Common myeloid progenitor, CD34-positive (primary cell): Measurements from ENCODE around the gene ADGRF4.

Experiments
- CTCF ChIA-PET: fragments of 350-600 bp; sonication (Branson Sonifier 250); formaldehyde crosslinking; loops from one replicate; lab custom pipeline; 2021; ENCODE audit warnings: antibody characterized with exemption; lab: Charles Lee
- POLR2A ChIA-PET: fragments of 350-600 bp; sonication (Branson Sonifier 250); formaldehyde crosslinking; loops from one replicate; lab custom pipeline; 2021; ENCODE audit warnings: antibody characterized with exemption; lab: Charles Lee
- DNase-seq, 3 donors: peaks; one replicate each; pipeline versions ENCODE4 v3.0.0 to v3.0.0-alpha.2; 2013
- H3K27ac ChIP-seq, 2 experiments: 1 replicate in 1 of 2; 2 replicates in 1 of 2; pipeline ENCODE4 v1.7.0; 2013; ENCODE audit warnings: inconsistent platforms in 2 of 2, low read length in 2 of 2, mild to moderate bottlenecking in 2 of 2, low read depth in 1 of 2, moderate library complexity in 1 of 2; ENCODE audit not compliant: severe bottlenecking in 2 of 2, insufficient read depth in 1 of 2, poor library complexity in 1 of 2
- H3K27me3 ChIP-seq, 5 experiments: replicated peaks in 2 of 5; 1 replicate in 3 of 5; 2 replicates in 2 of 5; pipeline versions ENCODE4 v1.6.1 to v1.7.0; 2013; ENCODE audit warnings: low read length in 4 of 5, mild to moderate bottlenecking in 2 of 5, moderate library complexity in 2 of 5, inconsistent platforms in 1 of 5; ENCODE audit not compliant: insufficient read depth in 5 of 5, control insufficient read depth in 4 of 5
- H3K36me3 ChIP-seq, 4 experiments: 1 replicate in 2 of 4; 2 replicates in 2 of 4; pipeline versions ENCODE4 v1.6.1 to v1.7.0; 2013; ENCODE audit warnings: low read length in 3 of 4, control low read depth in 1 of 4, mild to moderate bottlenecking in 1 of 4; ENCODE audit not compliant: control insufficient read depth in 4 of 4, insufficient read depth in 4 of 4
- H3K4me1 ChIP-seq, 4 experiments: 1 replicate in 3 of 4; 2 replicates in 1 of 4; pipeline versions ENCODE4 v1.6.1 to v1.7.1; 2013; ENCODE audit warnings: low read length in 3 of 4, mild to moderate bottlenecking in 3 of 4, control low read depth in 1 of 4, inconsistent platforms in 1 of 4, moderate library complexity in 1 of 4; ENCODE audit not compliant: control insufficient read depth in 4 of 4, insufficient read depth in 4 of 4; ENCODE audit errors: control extremely low read depth in 1 of 4
- H3K4me3 ChIP-seq, 7 experiments: 1 replicate in 4 of 7; 2 replicates in 3 of 7; pipeline versions ENCODE4 v1.5.1 to v1.7.0; 2013; ENCODE audit warnings: mild to moderate bottlenecking in 7 of 7, low read length in 6 of 7, moderate library complexity in 6 of 7, inconsistent platforms in 2 of 7, low read depth in 2 of 7, control low read depth in 1 of 7; ENCODE audit not compliant: insufficient read depth in 4 of 7, control insufficient read depth in 1 of 7; ENCODE audit errors: extremely low read depth in 1 of 7
- H3K9me3 ChIP-seq, 5 experiments: 1 replicate in 4 of 5; 2 replicates in 1 of 5; pipeline versions ENCODE4 v1.6.1 to v1.7.1; 2013; ENCODE audit warnings: low read length in 4 of 5, mild to moderate bottlenecking in 2 of 5, inconsistent platforms in 1 of 5, low read depth in 1 of 5, moderate library complexity in 1 of 5; ENCODE audit not compliant: control insufficient read depth in 4 of 5, insufficient read depth in 2 of 5; ENCODE audit errors: control extremely low read depth in 1 of 5
- WGBS: methylation state at CpG from one replicate; pipeline ENCODE4 v1.1.5; 2013; ENCODE audit not compliant: insufficient coverage; 5-methylcytosine and 5-hydroxymethylcytosine counted together

The ADGRF4 gene

GRCh38 chr6:47674673-47675072 lies 23.7 kb upstream of the ADGRF4 start:
- ChIA-PET POLR2A (no interaction called here), CTCF (no interaction called here)
- H3K36me3 ChIP-seq, result no peaks in the 10 kb centered on the region
- peaks cover 0 to 3% (median 0%) of the 10 kb centered on the region in 5 experiments for H3K27me3 ChIP-seq
- no peak overlapping the region for H3K27ac ChIP-seq
- no peak for DNase-seq
- H3K9me3 ChIP-seq, result peaks cover 0 to 5% (median 2%) of the 10 kb centered on the region in 5 experiments
- no peaks in the 10 kb centered on the region for H3K4me1 ChIP-seq
- no peak overlapping the region for H3K4me3 ChIP-seq
- 100% methylated on average over 1 of the region's 3 CpGs for WGBS

DNA sequence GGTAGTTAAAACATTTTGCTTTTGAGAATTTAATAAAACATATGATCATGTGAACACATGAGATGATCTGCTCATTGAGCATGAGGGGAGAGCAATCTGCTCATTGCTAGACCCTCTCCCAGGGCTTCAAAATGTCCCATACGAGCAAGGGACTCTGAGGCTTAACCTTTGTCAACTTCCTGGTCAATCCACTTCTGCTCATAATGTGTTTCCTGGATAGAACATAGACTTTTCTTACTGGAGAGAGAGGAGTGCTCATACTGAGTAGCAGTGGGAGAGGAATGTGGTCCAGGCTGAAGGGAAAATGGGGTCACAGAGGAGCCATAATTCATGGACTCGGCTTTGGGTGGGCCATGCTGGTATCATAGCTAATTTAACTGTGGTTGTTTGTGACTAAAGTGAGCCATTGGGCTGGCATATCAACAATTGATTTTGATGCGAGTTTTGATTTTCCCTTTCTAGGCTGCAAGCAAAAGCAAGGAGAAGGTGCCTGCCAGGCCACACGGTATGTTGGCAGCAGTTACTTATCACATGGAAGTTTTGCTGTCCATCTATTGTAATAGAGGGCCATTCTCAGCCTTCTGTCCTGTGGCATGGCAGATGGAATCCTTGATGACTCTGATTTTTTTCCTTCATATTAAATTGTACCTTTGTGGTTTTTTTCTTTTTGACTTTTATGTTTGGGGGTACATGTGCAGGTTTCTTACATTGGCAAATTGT lies 20.8 kb upstream of the ADGRF4 start:
- peaks cover 0 to 2% (median 0%) of the 10 kb centered on the region in 5 experiments for H3K27me3 ChIP-seq
- POLR2A ChIA-PET, result no interaction called here
- no peak overlapping the region for H3K27ac ChIP-seq
- CTCF ChIA-PET, result no interaction called here
- H3K4me1 ChIP-seq, result no peaks in the 10 kb centered on the region
- H3K9me3 ChIP-seq, result peaks cover 0 to 5% (median 2%) of the 10 kb centered on the region in 5 experiments
- 82% methylated on average over 4 of the region's 4 CpGs for WGBS
- H3K36me3 ChIP-seq, result no peaks in the 10 kb centered on the region
- no peak overlapping the region for H3K4me3 ChIP-seq
- DNase-seq, result no peak

DNA sequence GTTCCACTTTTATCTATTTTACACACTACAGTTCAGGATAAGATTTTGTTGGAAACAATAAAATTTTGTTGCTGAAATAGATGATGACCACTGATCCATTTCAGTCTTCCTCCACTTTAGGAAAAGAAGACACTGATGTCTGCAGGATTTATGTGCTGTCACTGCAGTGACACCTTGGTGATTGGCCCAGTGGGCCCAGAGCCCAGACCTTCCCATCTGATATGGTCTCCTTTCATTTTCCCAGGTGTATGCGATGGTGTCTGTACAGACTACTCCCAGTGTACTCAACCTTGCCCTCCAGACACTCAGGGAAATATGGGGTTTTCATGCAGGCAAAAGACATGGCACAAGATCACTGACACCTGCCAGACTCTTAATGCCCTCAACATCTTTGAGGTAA lies 19.6 kb upstream of the ADGRF4 start:
- POLR2A ChIA-PET, result no interaction called here
- DNase-seq, result no peak
- Histone ChIP-seq H3K36me3 (no peaks in the 10 kb centered on the region), H3K4me1 (no peaks in the 10 kb centered on the region), H3K27me3 (peaks cover 0 to 2% (median 0%) of the 10 kb centered on the region in 5 experiments), H3K4me3 (no peak overlapping the region), H3K9me3 (peaks cover 0 to 5% (median 2%) of the 10 kb centered on the region in 5 experiments), H3K27ac (no peak overlapping the region)
- CTCF ChIA-PET, result no interaction called here
- 100% methylated on average over 1 of the region's 1 CpG for WGBS

DNA sequence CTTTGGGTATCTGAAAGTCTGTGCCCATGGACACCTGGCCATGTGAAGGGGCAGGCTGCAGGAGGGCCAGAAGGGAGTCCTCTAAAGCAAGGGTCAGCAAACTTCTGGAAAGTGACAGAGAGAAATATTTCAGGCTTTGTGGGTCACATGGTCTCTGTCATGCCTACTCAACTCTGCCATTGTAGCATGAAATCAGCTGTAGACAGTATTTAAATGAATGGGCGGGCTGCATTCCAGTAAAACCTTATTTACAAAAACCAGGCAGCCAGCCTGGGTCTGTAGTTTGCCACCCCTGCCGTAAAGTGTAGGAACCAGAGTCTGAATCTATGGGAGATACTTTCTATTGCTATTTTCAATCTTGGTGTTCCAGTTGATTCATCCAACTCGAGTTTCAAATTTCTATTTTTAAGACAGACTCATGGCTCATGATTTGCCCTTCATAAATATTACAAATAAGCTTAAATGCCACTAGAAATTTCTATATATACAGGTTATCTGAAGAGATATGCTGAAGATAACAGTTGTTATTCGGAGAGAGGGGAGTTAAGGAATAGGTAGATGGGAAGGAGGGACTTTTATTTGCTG lies 19.0 kb upstream of the ADGRF4 start:
- H3K27me3 ChIP-seq, result peaks cover 0 to 3% (median 0%) of the 10 kb centered on the region in 5 experiments
- no peak overlapping the region for H3K27ac ChIP-seq
- CTCF ChIA-PET, result no interaction called here
- DNase-seq, result no peak
- H3K36me3 ChIP-seq, result no peaks in the 10 kb centered on the region
- WGBS, result 60% methylated on average over 1 of the region's 4 CpGs
- POLR2A ChIA-PET, result no interaction called here
- H3K4me3 ChIP-seq, result no peak overlapping the region
- H3K9me3 ChIP-seq, result peaks cover 0 to 5% (median 2%) of the 10 kb centered on the region in 5 experiments
- no peaks in the 10 kb centered on the region for H3K4me1 ChIP-seq

- ChIA-PET CTCF (no interaction called here), POLR2A (no interaction called here)
- Histone ChIP-seq H3K4me3 (no peak overlapping the region), H3K27me3 (peaks cover 0 to 5% (median 0%) of the 10 kb centered on the region in 5 experiments), H3K27ac (no peak overlapping the region), H3K4me1 (no peaks in the 10 kb centered on the region), H3K36me3 (no peaks in the 10 kb centered on the region), H3K9me3 (peaks cover 0 to 5% (median 2%) of the 10 kb centered on the region in 5 experiments)
- no CpG with 5 or more reads among the region's 2 CpGs for WGBS
- no peak for DNase-seq
Measured at GRCh38 chr6:47680051-47680450, 18.3 kb upstream of the ADGRF4 start.

DNA sequence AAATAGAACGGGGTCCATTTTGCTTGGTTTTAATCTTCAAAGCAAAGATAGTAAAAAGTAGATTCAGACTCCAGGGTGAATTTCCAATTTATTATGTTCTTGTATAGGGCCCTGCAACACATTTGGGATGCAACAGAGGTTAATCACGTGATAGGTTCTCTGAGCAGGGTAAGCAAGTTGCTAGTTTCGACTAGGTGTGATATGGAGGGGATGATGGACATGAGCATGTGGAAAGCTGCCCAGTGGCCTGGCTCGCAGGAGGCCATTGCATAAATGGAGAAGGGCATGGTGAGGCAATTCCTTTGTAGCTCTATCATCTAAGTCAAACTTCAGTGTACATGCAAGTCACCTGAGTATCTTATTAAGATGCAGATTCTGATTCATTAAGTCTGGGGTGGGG lies 17.7 kb upstream of the ADGRF4 start:
- Histone ChIP-seq H3K27ac (no peak overlapping the region), H3K27me3 (peaks cover 0 to 5% (median 0%) of the 10 kb centered on the region in 5 experiments), H3K4me1 (no peaks in the 10 kb centered on the region), H3K9me3 (peaks cover 0 to 2% (median 0%) of the 10 kb centered on the region in 5 experiments), H3K36me3 (no peaks in the 10 kb centered on the region), H3K4me3 (no peak overlapping the region)
- DNase-seq, result no peak
- POLR2A ChIA-PET, result no interaction called here
- 100% methylated on average over 3 of the region's 4 CpGs for WGBS
- CTCF ChIA-PET, result no interaction called here
